ENCODE measurements around the gene PTOV1.

GRCh38 chr19:49894011-49894664, 43.2 kb downstream of the PTOV1 start:
- TF ChIP-seq CTCF (IDR thresholded peaks at IDR 0.05; ENCODE audit: low read length): no peak
- TF ChIP-seq EZH2 (IDR thresholded peaks at IDR 0.05; ENCODE audit: borderline replicate concordance, low read length): no peak

All from OCI-LY1 (cell line).